Neural progenitor cell (in vitro differentiated cells): ENCODE data around the gene IQCN.

Source experiments
- CTCF ChIP-seq: fragments of 200-600 bp; sonication (generic); IDR thresholded peaks from 2 replicates; pipeline ENCODE4 v1.5.1; 2017; ENCODE audit warnings: antibody characterized with exemption, mild to moderate bottlenecking
- EZH2 ChIP-seq: fragments of 200-600 bp; sonication (generic); IDR thresholded peaks from 2 replicates; pipeline ENCODE4 v1.6.1; 2017; ENCODE audit warnings: antibody characterized with exemption, mild to moderate bottlenecking, moderate library complexity
- EZH2phosphoT487 ChIP-seq: fragments of 200-600 bp; sonication (generic); IDR thresholded peaks from 2 replicates; pipeline ENCODE4 v1.6.1; 2017; ENCODE audit warnings: antibody characterized with exemption

- no peak for TF ChIP-seq CTCF
- TF ChIP-seq EZH2phosphoT487, result no peak
- TF ChIP-seq EZH2, result no peak
Observed at GRCh38 chr19:18313398-18313797, 39.1 kb upstream of the IQCN start.
